Ammon's horn (tissue), 1 donor: ENCODE results near the gene ADAT2.
A peak's percentile ranks its signal among the peaks of the same experiment; 100 is the strongest.
"Not testable (repeated sequence)": the region's sequence is repeated elsewhere in the genome, so short reads cannot be mapped to it uniquely, and the experiment has no call there.

Source experiments
- DNase-seq: peaks from one replicate; pipeline ENCODE4 v3.0.0-alpha.2; 2016; ENCODE audit warnings: low spot score

Gene ADAT2

GRCh38 chr6:143450453-143451371 lies at the start of gene ADAT2, which contains the start of gene PEX3:
ADAT2 (minus strand) TSS chr6:143450695; CDS start chr6:143450658, 37 bp downstream.
PEX3 (plus strand) TSS chr6:143450805; CDS start chr6:143451043, 238 bp downstream.
- peak; percentile 94 for DNase-seq

GRCh38 chr6:143498428-143498827 lies 47.9 kb upstream of the ADAT2 start:
- DNase-seq = no peak

- DNase-seq = no peak
These were observed 46.5 kb upstream of the ADAT2 start for GRCh38 chr6:143496974-143497373.

GRCh38 chr6:143490775-143491174 lies 40.3 kb upstream of the ADAT2 start:
- DNase-seq = no peak

- no peak for DNase-seq
These were observed 39.7 kb upstream of the ADAT2 start for GRCh38 chr6:143490244-143490643.

GRCh38 chr6:143486752-143487151 lies 36.3 kb upstream of the ADAT2 start:
- no peak for DNase-seq

- no peak for DNase-seq
These were observed 35.5 kb upstream of the ADAT2 start for GRCh38 chr6:143485967-143486366.

- DNase-seq = no peak
These were observed 32.1 kb upstream of the ADAT2 start for GRCh38 chr6:143482593-143482992.

- no peak for DNase-seq
These were observed 28.1 kb upstream of the ADAT2 start for GRCh38 chr6:143478479-143479062.

- DNase-seq = no peak
These were observed 26.1 kb upstream of the ADAT2 start for GRCh38 chr6:143476545-143476944.

GRCh38 chr6:143471822-143472221 lies 21.3 kb upstream of the ADAT2 start:
- DNase-seq = no peak

- not testable (repeated sequence) for DNase-seq
These were observed 18.3 kb upstream of the ADAT2 start for GRCh38 chr6:143468823-143469222.

- DNase-seq = no peak
These were observed 17.5 kb upstream of the ADAT2 start for GRCh38 chr6:143468026-143468425.

GRCh38 chr6:143465546-143465945 lies 15.1 kb upstream of the ADAT2 start:
- DNase-seq = no peak

GRCh38 chr6:143457563-143458359 lies 7.3 kb upstream of the ADAT2 start:
- no peak for DNase-seq

GRCh38 chr6:143451531-143451930 lies 1.0 kb upstream of the ADAT2 start:
- DNase-seq = no peak

- peak; percentile 35 for DNase-seq
These were observed 612 bp downstream of the ADAT2 start for GRCh38 chr6:143449714-143450452.

GRCh38 chr6:143449082-143449713 lies 1.3 kb downstream of the ADAT2 start:
- DNase-seq = no peak

- not testable (repeated sequence) for DNase-seq
These were observed 2.6 kb downstream of the ADAT2 start for GRCh38 chr6:143447865-143448264.

- no peak for DNase-seq
These were observed 7.4 kb downstream of the ADAT2 start for GRCh38 chr6:143443096-143443495.
